A549 (cell line): ENCODE measurements around the gene ITGA1. TPM values are rescaled to one million over a fixed set of nuclear protein-coding genes. Genes with fewer than 3 reads are reported as not detected.

ENCODE experiments used
- ATAC-seq, 2 experiments: fragments of 200-7000 bp in 1 of 2; fragments of >200 bp in 1 of 2; cut with Nextera tagmentation in 1 of 2; cut with Tn5 transposase in 1 of 2; 3 replicates each; pipeline versions ENCODE4 v1.8.0 to v1.9.1; 2018 to 2020; ENCODE audit warnings: mild to moderate bottlenecking in 1 of 2, moderate library complexity in 1 of 2
- CTCF ChIA-PET: fragments of 300-600 bp; sonication (Branson Sonifier 250); formaldehyde crosslinking; extraction: SDS; loops from one replicate; lab custom pipeline; 2021; ENCODE audit warnings: antibody characterized with exemption, inconsistent platforms; lab: Yijun Ruan, JAX
- POLR2A ChIA-PET: fragments of 350-600 bp; formaldehyde crosslinking; extraction: SDS; loops from one replicate; lab custom pipeline; 2021; ENCODE audit warnings: antibody characterized with exemption, inconsistent platforms; lab: Yijun Ruan, JAX
- DNase-seq, 2 experiments: peaks; one replicate each; pipeline versions ENCODE4 v3.0.0 to v3.0.0-alpha.2; 2011 to 2016; ENCODE audit warnings: low read depth in 1 of 2, low spot score in 1 of 2
- FAIRE-seq: peaks from 2 replicates; lab custom pipeline; 2011; peaks lifted over from hg19 to GRCh38; lab: Jason Lieb, UNC
- H3K27ac ChIP-seq, 2 experiments: fragments of >200 bp; sonication (Bioruptor Twin); formaldehyde crosslinking; 3 replicates each; pipeline ENCODE4 v1.5.1; 2016 to 2017
- H3K4me1 ChIP-seq: fragments of >200 bp; sonication (Bioruptor Twin); formaldehyde crosslinking; 3 replicates; pipeline ENCODE4 v1.6.1; 2016
- H3K4me2 ChIP-seq: fragments of >200 bp; sonication (Bioruptor Twin); formaldehyde crosslinking; 3 replicates; pipeline ENCODE4 v1.6.1; 2016
- H3K4me3 ChIP-seq: fragments of >200 bp; sonication (Bioruptor Twin); formaldehyde crosslinking; 3 replicates; pipeline ENCODE4 v1.5.1; 2016
- H3K9me3 ChIP-seq: fragments of >200 bp; sonication (Bioruptor Twin); formaldehyde crosslinking; 3 replicates; pipeline ENCODE4 v1.6.1; 2016
- ATOH8 ChIP-seq: fragments of 250-450 bp; sonication (Bioruptor Pico); IDR thresholded peaks from 2 replicates; pipeline ENCODE4 v1.5.0; 2020; ENCODE audit warnings: low read depth, mild to moderate bottlenecking, moderate library complexity
- BHLHE40 ChIP-seq: IDR thresholded peaks from 2 replicates; pipeline ENCODE4 v1.6.1; 2012; ENCODE audit warnings: low read depth, low read length, inconsistent platforms
- CBX8 ChIP-seq: fragments of 200-600 bp; sonication (generic); IDR thresholded peaks from 2 replicates; pipeline ENCODE4 v1.6.1; 2016
- CEBPB ChIP-seq, 2 experiments: fragments of >200 bp in 1 of 2; sonication (Bioruptor Twin) in 1 of 2; formaldehyde crosslinking in 1 of 2; IDR thresholded peaks; 2 replicates each; pipeline ENCODE4 v1.6.1; 2012 to 2016
- CHD2 ChIP-seq: fragments of 150-350 bp; IDR thresholded peaks from 2 replicates; pipeline ENCODE4 v1.6.1; 2014; ENCODE audit warnings: low read length; ENCODE audit not compliant: partially characterized antibody
- CTCF ChIP-seq: fragments of >200 bp; sonication (Bioruptor Twin); formaldehyde crosslinking; IDR thresholded peaks from 3 replicates; pipeline ENCODE4 v1.5.1; 2016
- ELK1 ChIP-seq: fragments of 150-350 bp; IDR thresholded peaks from 2 replicates; pipeline ENCODE4 v1.6.1; 2014; ENCODE audit warnings: low read depth, mild to moderate bottlenecking, low read length
- FOSB ChIP-seq: fragments of 250-450 bp; sonication (Bioruptor Pico); IDR thresholded peaks from 2 replicates; pipeline ENCODE4 v1.5.0; 2020; ENCODE audit warnings: mild to moderate bottlenecking, moderate library complexity
- HES2 ChIP-seq: fragments of >200 bp; sonication (Bioruptor Twin); formaldehyde crosslinking; IDR thresholded peaks from 2 replicates; pipeline ENCODE4 v1.6.1; 2016
- HOXB5 ChIP-seq: fragments of 250-450 bp; sonication (Bioruptor Pico); IDR thresholded peaks from 2 replicates; pipeline ENCODE4 v1.5.0; 2020; ENCODE audit warnings: mild to moderate bottlenecking, moderate library complexity
- JUN ChIP-seq, 2 experiments: fragments of >200 bp; sonication (Bioruptor Twin); formaldehyde crosslinking; IDR thresholded peaks; 2 replicates in 1 of 2; 3 replicates in 1 of 2; pipeline ENCODE4 v1.6.1; 2016 to 2017
- JUNB ChIP-seq: fragments of >200 bp; sonication (Bioruptor Twin); formaldehyde crosslinking; IDR thresholded peaks from 2 replicates; pipeline ENCODE4 v1.6.1; 2016
- KDM5A ChIP-seq: fragments of 200-600 bp; sonication (generic); IDR thresholded peaks from 2 replicates; pipeline ENCODE4 v1.6.1; 2016; ENCODE audit warnings: antibody characterized with exemption, mild to moderate bottlenecking
- MAX ChIP-seq: IDR thresholded peaks from 2 replicates; pipeline ENCODE4 v1.6.1; 2012
- MAZ ChIP-seq: fragments of 150-350 bp; IDR thresholded peaks from 2 replicates; pipeline ENCODE4 v1.6.1; 2014; ENCODE audit warnings: antibody characterized with exemption, low read depth, low read length, borderline replicate concordance
- MYC ChIP-seq: IDR thresholded peaks from 2 replicates; pipeline ENCODE4 v1.6.1; 2012; ENCODE audit warnings: mild to moderate bottlenecking, inconsistent platforms, low read length, improper control_type of control experiment, borderline replicate concordance
- NFE2L2 ChIP-seq: fragments of 150-350 bp; conservative IDR thresholded peaks from 2 replicates; pipeline ENCODE4 v1.6.1; 2014; ENCODE audit warnings: low read length
- PHF8 ChIP-seq: fragments of 200-600 bp; sonication (generic); IDR thresholded peaks from 2 replicates; pipeline ENCODE4 v1.6.1; 2016; ENCODE audit warnings: low read depth, mild to moderate bottlenecking, antibody characterized with exemption, moderate library complexity, borderline replicate concordance
- POLR2A ChIP-seq: IDR thresholded peaks from 2 replicates; pipeline ENCODE4 v1.6.1; 2012; ENCODE audit warnings: mild to moderate bottlenecking, low read length
- RAD21 ChIP-seq, 2 experiments: fragments of >200 bp in 1 of 2; sonication (Bioruptor Twin) in 1 of 2; formaldehyde crosslinking in 1 of 2; IDR thresholded peaks in 1 of 2; conservative IDR thresholded peaks in 1 of 2; 2 replicates in 1 of 2; 3 replicates in 1 of 2; pipeline ENCODE4 v1.6.1; 2012 to 2018; ENCODE audit warnings: inconsistent platforms in 1 of 2
- RARB ChIP-seq: fragments of 250-450 bp; sonication (Bioruptor Pico); IDR thresholded peaks from 2 replicates; pipeline ENCODE4 v1.8.0; 2021; ENCODE audit warnings: mild to moderate bottlenecking, moderate library complexity
- SMC3 ChIP-seq: fragments of >200 bp; sonication (Bioruptor Twin); formaldehyde crosslinking; IDR thresholded peaks from 3 replicates; pipeline ENCODE4 v1.6.1; 2018; ENCODE audit warnings: inconsistent platforms
- SREBF2 ChIP-seq: fragments of 450-650 bp; IDR thresholded peaks from 2 replicates; pipeline ENCODE4 v1.6.1; 2014; ENCODE audit warnings: mild to moderate bottlenecking, moderate library complexity
- USF2 ChIP-seq: fragments of 450-650 bp; IDR thresholded peaks from 2 replicates; pipeline ENCODE4 v1.6.1; 2014; ENCODE audit warnings: antibody characterized with exemption
- ZFP36 ChIP-seq: fragments of 450-650 bp; IDR thresholded peaks from 2 replicates; pipeline ENCODE4 v1.6.1; 2014; ENCODE audit warnings: borderline replicate concordance; ENCODE audit not compliant: partially characterized antibody
- ZSCAN20 ChIP-seq: fragments of 250-450 bp; sonication (Bioruptor Pico); IDR thresholded peaks from 2 replicates; pipeline ENCODE4 v1.8.0; 2022; ENCODE audit warnings: mild to moderate bottlenecking, moderate library complexity
- WGBS: methylation state at CpG from one replicate; pipeline ENCODE4 v1.1.6; 2017; ENCODE audit errors: missing lambda C conversion rate; 5-methylcytosine and 5-hydroxymethylcytosine counted together
- polyA plus RNA-seq, 4 experiments: library from polyadenylated mRNA; depleted of rRNA in 3 of 4; stranded (reverse); fragments of >200 nt; fragmentation: RNase III in 1 of 4; extraction: RNeasy Plus Mini Kit Qiagen cat#74134 plus additional on column Dnase treatment in 1 of 4; gene quantifications; 2 replicates in 3 of 4; 3 replicates in 1 of 4; pipeline ENCODE4 v1.2.3, GENCODE V29; 2011 to 2017

Gene ITGA1
- polyA plus RNA-seq, 2 of the 4 experiments (the other 2 are of a cell fraction), result 1.5 to 5.5 TPM

- Histone ChIP-seq H3K4me2 (peak within 1 kb of the TSS; percentile 81), H3K9me3 (no peaks in the 10 kb centered on the region)
- no peak for FAIRE-seq
- WGBS, result under 1% methylated on average over 29 of the region's 64 CpGs
- peak; percentile 89 to 92 for ATAC-seq
- no peak for TF ChIP-seq MAZ
- peak; percentile 17; the same call in 1 of the 2 replicates for TF ChIP-seq PHF8
- TF ChIP-seq BHLHE40, result no peak
- no peak for TF ChIP-seq NFE2L2
- peak; percentile 59 for TF ChIP-seq MAX
- 0 out of 5 replicates have a peak, but pooled peaks of 1 of the 2 experiments have one; percentile 13 for TF ChIP-seq RAD21 (conservative IDR thresholded peaks at IDR 0.05 in 1 of 2, IDR thresholded peaks at IDR 0.05 in 1 of 2)
- no peak for TF ChIP-seq ZFP36
- TF ChIP-seq POLR2A, result peak; percentile 72
- TF ChIP-seq HOXB5 (CRISPR knock-in tag), result no peak
- 0 out of 2 replicates have a peak, but pooled peaks have one; percentile 43 for TF ChIP-seq MYC
- TF ChIP-seq JUNB, result no peak
- TF ChIP-seq JUN (IDR thresholded peaks at IDR 0.05), result peak; percentile 38 to 61; a peak in 3 of 5 replicates
- peak; percentile 29; the same call in 2 of the 3 replicates for TF ChIP-seq SMC3
- no peak for TF ChIP-seq SREBF2
- no peak for TF ChIP-seq ELK1
- TF ChIP-seq, all 56 proteins: peak for 7
- ChIA-PET CTCF (interaction anchor here (0.7 to 5.3 kb wide), 10 partner anchors 10 to 126 kb away, joined by 3 to 61 read pairs (median 5); no protein-coding TSS in a partner anchor), POLR2A (interaction anchor here (0.6 to 4.4 kb wide), 12 partner anchors 11 to 189 kb away, joined by 3 to 25 read pairs (median 3); partner anchors contain the start of gene MOCS2)
- Histone ChIP-seq H3K4me1 (peaks cover 29% of the 10 kb centered on the region), H3K4me3 (peak within 1 kb of the TSS; percentile 75), H3K27ac (peak within 1 kb of the TSS; percentile 82 to 94)
- peak; percentile 71 to 72 for DNase-seq
Measured at GRCh38 chr5:52989025-52989780, 201.5 kb downstream of the ITGA1 start, which contains the start of gene ITGA2. Gene ITGA2 (plus strand): TSS chr5:52989352. CDS start chr5:52989469, 117 bp downstream.

- FAIRE-seq (no peak), DNase-seq (peak in 1 of 2 experiments; percentile 31), ATAC-seq (peak; percentile 75 to 76)
- H3K4me1 ChIP-seq, result peaks cover 29% of the 10 kb centered on the region
- peak overlapping the region; percentile 75 for H3K4me3 ChIP-seq
- H3K27ac ChIP-seq, result peak overlapping the region; percentile 82 to 94
- H3K4me2 ChIP-seq, result peak overlapping the region; percentile 81
- WGBS, result 3% methylated on average over 27 of the region's 27 CpGs
- ChIA-PET POLR2A (interaction anchor here (0.6 to 4.4 kb wide), 10 partner anchors 12 to 190 kb away, joined by 3 to 25 read pairs (median 3); partner anchors contain the start of gene MOCS2), CTCF (interaction anchor here (0.7 to 5.3 kb wide), 14 partner anchors 9 to 127 kb away, joined by 3 to 61 read pairs (median 4); no protein-coding TSS in a partner anchor)
- H3K9me3 ChIP-seq, result no peaks in the 10 kb centered on the region
- TF ChIP-seq RARB (no peak), ATOH8 (CRISPR knock-in tag) (no peak), CHD2 (no peak), MAX (0 out of 2 replicates have a peak, but pooled peaks have one; percentile 32), HES2 (no peak), NFE2L2 (no peak), BHLHE40 (no peak), MYC (peak; percentile 7; the same call in 1 of the 2 replicates), ELK1 (no peak), FOSB (CRISPR knock-in tag) (no peak), ZSCAN20 (no peak), CBX8 (no peak), RAD21 (conservative IDR thresholded peaks at IDR 0.05 in 1 of 2, IDR thresholded peaks at IDR 0.05 in 1 of 2) (peak; percentile 41 to 57), KDM5A (peak; percentile 83), PHF8 (no peak), USF2 (no peak), CEBPB (IDR thresholded peaks at IDR 0.05) (no peak), CTCF (peak; percentile 45)
Measured at GRCh38 chr5:52989781-52990527, 202.2 kb downstream of the ITGA1 start.
